Body of pancreas (tissue), 4 donors: ENCODE results near the gene NDRG3. TPM values are rescaled to one million over a fixed set of nuclear protein-coding genes. Genes with fewer than 3 reads are reported as not detected.

Source experiments
- ATAC-seq: fragments of 150-250 bp; one replicate; pipeline ENCODE4 v1.9.1; 2016
- DNase-seq, 4 donors: peaks; one replicate each; pipeline ENCODE4 v3.0.0-alpha.2; 2019
- H3K27ac ChIP-seq, 4 donors: fragments of 200-600 bp; sonication (generic); 1 replicate in 3 of 4; 2 replicates in 1 of 4; pipeline versions ENCODE4 v1.5.1 to v1.6.1; 2016 to 2019; ENCODE audit warnings: mild to moderate bottlenecking in 1 of 4, mixed read lengths in 1 of 4, moderate library complexity in 1 of 4
- H3K27me3 ChIP-seq, 2 donors: fragments of 200-600 bp; sonication (generic); one replicate each; pipeline ENCODE4 v1.6.0; 2016; ENCODE audit warnings: mild to moderate bottlenecking in 1 of 2
- H3K36me3 ChIP-seq, 2 donors: fragments of 200-600 bp; sonication (generic); replicated peaks in 1 of 2; 2 replicates each; pipeline ENCODE4 v1.5.1; 2016; ENCODE audit warnings: low read depth in 2 of 2; ENCODE audit not compliant: insufficient read depth in 1 of 2
- H3K4me1 ChIP-seq: fragments of 200-600 bp; sonication (generic); one replicate; pipeline ENCODE4 v1.6.0; 2016
- H3K4me3 ChIP-seq, 2 donors: fragments of 200-600 bp; sonication (generic); 1 replicate in 1 of 2; 2 replicates in 1 of 2; pipeline ENCODE4 v1.5.1; 2016 to 2019
- H3K9me3 ChIP-seq, 3 donors: fragments of 200-600 bp; sonication (generic); 1 replicate in 2 of 3; 2 replicates in 1 of 3; pipeline ENCODE4 v1.5.1; 2016
- CTCF ChIP-seq, 7 experiments: fragments of 450-650 bp in 4 of 7; fragments of 200-600 bp in 3 of 7; sonication (generic) in 3 of 7; IDR thresholded peaks; one replicate each; pipeline ENCODE4 v1.5.1; 2016 to 2019; ENCODE audit warnings: antibody characterized with exemption in 7 of 7
- POLR2A ChIP-seq, 3 donors: fragments of 450-650 bp; IDR thresholded peaks; one replicate each; pipeline ENCODE4 v1.6.1; 2016; ENCODE audit warnings: antibody characterized with exemption in 3 of 3, mild to moderate bottlenecking in 2 of 3
- WGBS, 2 donors: methylation state at CpG; one replicate each; pipeline ENCODE4 v1.1.5; 2017; 5-methylcytosine and 5-hydroxymethylcytosine counted together
- intact Hi-C: fragments of 100-400 bp; cut with DNase I; formaldehyde crosslinking; loops from one replicate; pipeline ENCODE4 v1.15.1; 2023
- total RNA-seq, 2 donors: library from RNA; depleted of rRNA; stranded (reverse); fragments of >200 nt; gene quantifications; one replicate each; pipeline ENCODE4 v1.1.0, GENCODE V29; 2016

NDRG3 gene
- 10 to 100 TPM in 1 of 2 donors, 1 to 10 TPM in 1; 9.2 to 11.9 TPM for total RNA-seq

- ATAC-seq (peak; percentile 99), DNase-seq (peak; percentile 94 to 97 (median 96))
- Histone ChIP-seq H3K4me3 (peak within 1 kb of the TSS; percentile 53 to 93), H3K27me3 (no peaks in the 10 kb centered on the region), H3K36me3 (no peaks in the 10 kb centered on the region), H3K27ac (peak within 1 kb of the TSS; percentile 23 to 72 (median 64)), H3K4me1 (peaks cover 19% of the 10 kb centered on the region), H3K9me3 (no peaks in the 10 kb centered on the region)
- WGBS, 2 donors = 3 to 27% methylated on average over 5 to 48 of the region's 63 CpGs
- TF ChIP-seq CTCF (IDR thresholded peaks at IDR 0.05) (peak in 3 of 7 experiments; percentile 7 to 39 (median 28)), POLR2A (IDR thresholded peaks at IDR 0.05) (peak in 2 of 3 donors; percentile 22 to 34)
- intact Hi-C loops = no loop called here
Observed at GRCh38 chr20:36745927-36746659, at the start of gene NDRG3. Gene NDRG3 (minus strand): TSS chr20:36746090. CDS start chr20:36721735, 24,355 bp downstream.

GRCh38 chr20:36794116-36794474, 48.2 kb upstream of the NDRG3 start:
- no peaks in the 10 kb centered on the region for H3K4me1 ChIP-seq
- H3K27me3 ChIP-seq = no peaks in the 10 kb centered on the region
- TF ChIP-seq POLR2A (IDR thresholded peaks at IDR 0.05) (no peak), CTCF (IDR thresholded peaks at IDR 0.05) (no peak)
- WGBS, 2 donors = 78% methylated on average over 9 of the region's 20 CpGs; no CpG with 5 or more reads in 1 of the 2 donors
- no peaks in the 10 kb centered on the region for H3K9me3 ChIP-seq
- no peak for ATAC-seq
- H3K4me3 ChIP-seq = no peak overlapping the region
- DNase-seq = no peak
- no peak overlapping the region for H3K27ac ChIP-seq
- intact Hi-C loops = no loop called here
- peaks cover 0 to 19% of the 10 kb centered on the region in 2 donors for H3K36me3 ChIP-seq

- no peaks in the 10 kb centered on the region for H3K9me3 ChIP-seq
- WGBS, 2 donors = 93 to 95% methylated on average over 4 to 35 of the region's 36 CpGs
- TF ChIP-seq CTCF (IDR thresholded peaks at IDR 0.05) (no peak), POLR2A (IDR thresholded peaks at IDR 0.05) (no peak)
- H3K27me3 ChIP-seq = no peaks in the 10 kb centered on the region
- DNase-seq (no peak), ATAC-seq (no peak)
- no peak overlapping the region for H3K27ac ChIP-seq
- no peak overlapping the region for H3K4me3 ChIP-seq
- H3K4me1 ChIP-seq = no peaks in the 10 kb centered on the region
- intact Hi-C loops = no loop called here
- peaks cover 0 to 19% of the 10 kb centered on the region in 2 donors for H3K36me3 ChIP-seq
Observed at GRCh38 chr20:36793294-36794115, 47.6 kb upstream of the NDRG3 start.

GRCh38 chr20:36792422-36792821, 46.5 kb upstream of the NDRG3 start:
- no peak overlapping the region for H3K27ac ChIP-seq
- H3K9me3 ChIP-seq = no peaks in the 10 kb centered on the region
- intact Hi-C loops = no loop called here
- TF ChIP-seq POLR2A (IDR thresholded peaks at IDR 0.05) = no peak
- peak in 2 of 7 experiments; percentile 4 to 10 for TF ChIP-seq CTCF (IDR thresholded peaks at IDR 0.05)
- peaks cover 0 to 14% of the 10 kb centered on the region in 2 donors for H3K36me3 ChIP-seq
- no peaks in the 10 kb centered on the region for H3K27me3 ChIP-seq
- ATAC-seq (no peak), DNase-seq (peak in 1 of 4 donors; percentile 20)
- 78 to 95% methylated on average over 3 of the region's 3 CpGs for WGBS, 2 donors
- no peaks in the 10 kb centered on the region for H3K4me1 ChIP-seq
- no peak overlapping the region for H3K4me3 ChIP-seq
